Type B pancreatic cell (in vitro differentiated cells): Measurements from ENCODE around the gene CDYL2. TPM values are rescaled to one million over a fixed set of nuclear protein-coding genes. Genes with fewer than 3 reads are reported as not detected.

Experiments
- DNase-seq: peaks from one replicate; pipeline ENCODE4 v3.0.0; 2021; ENCODE audit warnings: mixed read lengths; ENCODE audit not compliant: unreplicated experiment; ENCODE audit errors: extremely low spot score
- H3K27ac Mint-ChIP-seq: 2 replicates; pipeline ENCODE4 v1.8.0; 2021; ENCODE audit warnings: mild to moderate bottlenecking, mixed read lengths
- H3K27me3 Mint-ChIP-seq: 2 replicates; pipeline ENCODE4 v1.8.0; 2021; ENCODE audit warnings: mixed read lengths
- H3K36me3 Mint-ChIP-seq: 2 replicates; pipeline ENCODE4 v1.8.0; 2021; ENCODE audit warnings: mixed read lengths
- H3K4me1 Mint-ChIP-seq: one replicate; pipeline ENCODE4 v1.8.0; 2021; ENCODE audit warnings: mixed read lengths; ENCODE audit not compliant: unreplicated experiment
- H3K4me3 Mint-ChIP-seq: 2 replicates; pipeline ENCODE4 v1.8.0; 2021; ENCODE audit warnings: mild to moderate bottlenecking, mixed read lengths
- H3K9me3 Mint-ChIP-seq: 2 replicates; pipeline ENCODE4 v1.8.0; 2021; ENCODE audit warnings: mixed read lengths
- total RNA-seq: library from RNA; stranded (reverse); gene quantifications from 2 replicates; pipeline ENCODE4 v1.2.1, GENCODE V29; 2021; ENCODE audit warnings: low replicate concordance
- TF ChIP-seq, protein P1 (sequence below): fragments of 200-600 bp; sonication (generic); conservative IDR thresholded peaks from 2 replicates; pipeline ENCODE4 v1.5.0; 2021; ENCODE audit warnings: antibody characterized with exemption, mild to moderate bottlenecking

Gene CDYL2
- total RNA-seq, 1 donor from 2014 or later: 8.2 TPM

DNA sequence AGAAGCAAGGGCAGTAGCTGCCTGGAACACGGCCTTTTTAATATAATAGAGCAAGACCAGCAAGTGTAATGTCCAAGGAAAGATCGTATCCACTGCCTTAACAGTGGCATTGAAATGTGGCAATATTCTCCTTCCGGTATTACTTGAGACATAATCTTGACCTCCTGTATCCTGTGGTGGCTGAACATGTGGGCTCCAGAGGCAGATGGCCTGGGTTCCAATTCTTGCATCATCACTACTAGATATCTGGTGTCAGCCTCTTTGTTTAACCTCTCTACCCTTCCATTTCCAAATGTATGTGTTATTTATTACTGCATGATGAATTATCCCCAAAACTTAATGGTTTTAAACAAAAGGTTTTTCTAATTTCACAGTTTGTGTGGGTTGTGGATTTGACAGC, 3.5 kb upstream of the CDYL2 start:
- DNase-seq: no peak
- Mint-ChIP-seq H3K27me3 (peaks cover 51% of the 10 kb centered on the region), H3K4me3 (no peak overlapping the region), H3K4me1 (no peaks in the 10 kb centered on the region), H3K9me3 (no peaks in the 10 kb centered on the region), H3K27ac (no peak overlapping the region), H3K36me3 (no peaks in the 10 kb centered on the region)
- TF ChIP-seq, protein P1, sequence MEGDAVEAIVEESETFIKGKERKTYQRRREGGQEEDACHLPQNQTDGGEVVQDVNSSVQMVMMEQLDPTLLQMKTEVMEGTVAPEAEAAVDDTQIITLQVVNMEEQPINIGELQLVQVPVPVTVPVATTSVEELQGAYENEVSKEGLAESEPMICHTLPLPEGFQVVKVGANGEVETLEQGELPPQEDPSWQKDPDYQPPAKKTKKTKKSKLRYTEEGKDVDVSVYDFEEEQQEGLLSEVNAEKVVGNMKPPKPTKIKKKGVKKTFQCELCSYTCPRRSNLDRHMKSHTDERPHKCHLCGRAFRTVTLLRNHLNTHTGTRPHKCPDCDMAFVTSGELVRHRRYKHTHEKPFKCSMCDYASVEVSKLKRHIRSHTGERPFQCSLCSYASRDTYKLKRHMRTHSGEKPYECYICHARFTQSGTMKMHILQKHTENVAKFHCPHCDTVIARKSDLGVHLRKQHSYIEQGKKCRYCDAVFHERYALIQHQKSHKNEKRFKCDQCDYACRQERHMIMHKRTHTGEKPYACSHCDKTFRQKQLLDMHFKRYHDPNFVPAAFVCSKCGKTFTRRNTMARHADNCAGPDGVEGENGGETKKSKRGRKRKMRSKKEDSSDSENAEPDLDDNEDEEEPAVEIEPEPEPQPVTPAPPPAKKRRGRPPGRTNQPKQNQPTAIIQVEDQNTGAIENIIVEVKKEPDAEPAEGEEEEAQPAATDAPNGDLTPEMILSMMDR: no peak

- no peak overlapping the region for H3K27ac Mint-ChIP-seq
- no peak for DNase-seq
- H3K4me1 Mint-ChIP-seq: no peaks in the 10 kb centered on the region
- no peaks in the 10 kb centered on the region for H3K36me3 Mint-ChIP-seq
- TF ChIP-seq, protein P1: no peak
- H3K9me3 Mint-ChIP-seq: no peaks in the 10 kb centered on the region
- H3K4me3 Mint-ChIP-seq: no peak overlapping the region
- peaks cover 54% of the 10 kb centered on the region for H3K27me3 Mint-ChIP-seq
Measured at GRCh38 chr16:80806927-80807340, 2.5 kb upstream of the CDYL2 start.

DNA sequence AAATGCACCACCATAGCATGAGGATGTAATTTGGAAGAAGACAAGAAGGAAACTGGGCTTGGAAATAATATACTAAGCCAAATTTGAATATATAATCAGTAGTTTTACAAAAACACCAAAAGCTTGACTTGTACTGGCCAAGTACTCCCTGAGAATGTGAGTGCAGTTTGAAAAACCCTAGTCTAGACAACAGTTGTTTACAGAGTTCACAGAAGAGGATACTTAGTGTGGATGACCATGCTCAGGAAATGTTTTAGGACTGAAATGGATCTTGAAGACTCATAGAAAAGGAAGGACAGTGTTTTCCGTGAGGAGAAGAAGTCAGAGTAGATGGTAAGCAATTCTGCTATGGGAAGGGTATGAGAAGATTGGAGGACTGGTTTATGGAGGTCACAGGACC, 1.9 kb upstream of the CDYL2 start:
- H3K27ac Mint-ChIP-seq: no peak overlapping the region
- H3K4me3 Mint-ChIP-seq: peak overlapping the region; percentile 55
- DNase-seq: no peak
- peaks cover 53% of the 10 kb centered on the region for H3K27me3 Mint-ChIP-seq
- H3K4me1 Mint-ChIP-seq: no peaks in the 10 kb centered on the region
- no peaks in the 10 kb centered on the region for H3K36me3 Mint-ChIP-seq
- no peaks in the 10 kb centered on the region for H3K9me3 Mint-ChIP-seq
- TF ChIP-seq, protein P1: no peak

DNA sequence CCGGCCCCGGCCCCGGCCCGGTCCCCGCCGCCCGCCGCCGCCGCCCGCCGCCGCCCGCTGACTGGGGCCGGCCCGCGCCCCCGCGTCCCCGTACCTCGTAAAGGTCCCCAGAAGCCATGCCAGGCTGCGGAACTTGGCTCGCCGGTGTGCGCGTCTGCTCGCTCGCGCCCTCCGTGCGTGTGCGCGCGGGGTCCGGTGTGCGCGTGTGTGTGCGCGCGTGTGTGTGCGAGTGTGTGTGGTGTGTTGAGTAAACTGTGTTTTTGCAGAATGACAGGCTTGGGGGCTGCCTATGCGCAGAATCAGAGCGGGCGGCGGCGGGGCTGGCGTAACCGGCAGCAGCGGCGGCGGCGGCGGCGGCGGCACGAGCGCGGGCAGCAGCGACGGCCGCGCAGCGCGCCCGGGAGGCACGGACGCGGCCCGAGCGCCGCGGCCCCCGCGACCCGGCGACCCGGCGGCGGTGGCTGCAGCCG, 307 bp downstream of the CDYL2 start:
- peak; percentile 71 for DNase-seq
- Mint-ChIP-seq H3K27me3 (peaks cover 74% of the 10 kb centered on the region), H3K27ac (no peak overlapping the region)

DNA sequence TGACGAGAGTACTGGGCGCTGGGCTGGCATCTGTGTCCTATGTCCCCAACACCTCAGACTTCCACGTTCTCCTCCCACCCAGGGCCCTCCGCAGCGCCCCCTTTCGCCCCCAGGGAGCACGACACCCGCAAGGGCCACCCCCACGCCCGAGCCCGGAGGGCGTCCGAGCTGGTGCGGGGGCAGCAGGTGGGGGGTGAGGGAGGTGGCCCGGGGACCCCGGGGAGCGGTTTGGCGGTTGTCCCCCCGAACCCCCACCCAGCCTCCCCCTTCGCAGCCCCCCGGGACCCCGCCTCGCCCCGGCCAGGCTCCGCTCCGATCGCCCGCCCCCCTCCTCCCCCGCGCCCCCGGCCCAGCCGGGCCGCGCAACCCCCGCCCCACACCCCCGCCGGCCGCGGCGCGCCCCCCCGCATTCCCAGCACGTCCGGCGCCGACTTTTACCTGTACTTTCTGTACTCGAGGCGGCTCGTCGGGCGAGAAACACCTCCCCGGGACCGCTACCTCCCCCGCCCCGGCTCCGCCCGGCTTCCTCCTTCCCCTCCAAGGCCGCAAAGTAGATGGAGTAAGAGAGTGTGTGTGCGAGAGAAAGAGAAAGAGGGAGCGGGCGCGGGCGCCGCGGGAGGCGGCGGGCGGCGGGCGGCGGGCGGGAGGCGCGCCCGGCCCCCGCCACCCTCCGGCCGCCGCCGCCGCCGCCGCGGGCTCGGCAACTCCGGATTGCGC, 901 bp downstream of the CDYL2 start:
- H3K4me1 Mint-ChIP-seq: no peaks in the 10 kb centered on the region
- no peak overlapping the region for H3K27ac Mint-ChIP-seq
- H3K9me3 Mint-ChIP-seq: no peaks in the 10 kb centered on the region
- peaks cover 74% of the 10 kb centered on the region for H3K27me3 Mint-ChIP-seq
- TF ChIP-seq, protein P1: peak; percentile 73
- peak; percentile 69 for DNase-seq
- peak overlapping the region; percentile 85 for H3K4me3 Mint-ChIP-seq
- no peaks in the 10 kb centered on the region for H3K36me3 Mint-ChIP-seq

More for the DNA sequence above, 307 bp downstream of the CDYL2 start:
- H3K4me3 Mint-ChIP-seq: peak overlapping the region; percentile 93
- H3K4me1 Mint-ChIP-seq: no peaks in the 10 kb centered on the region
- no peaks in the 10 kb centered on the region for H3K36me3 Mint-ChIP-seq
- H3K9me3 Mint-ChIP-seq: no peaks in the 10 kb centered on the region
- TF ChIP-seq, protein P1: no peak
